ENCODE measurements around the gene PLOD3.
"Not testable (repeated sequence)": the region's sequence is repeated elsewhere in the genome, so short reads cannot be mapped to it uniquely, and the experiment has no call there.

Gene PLOD3

GRCh38 chr7:101211501-101211900 is 5.9 kb downstream of the PLOD3 start:
- no peak for DNase-seq

GRCh38 chr7:101210143-101210542 is 7.2 kb downstream of the PLOD3 start:
- no peak for DNase-seq

DNA sequence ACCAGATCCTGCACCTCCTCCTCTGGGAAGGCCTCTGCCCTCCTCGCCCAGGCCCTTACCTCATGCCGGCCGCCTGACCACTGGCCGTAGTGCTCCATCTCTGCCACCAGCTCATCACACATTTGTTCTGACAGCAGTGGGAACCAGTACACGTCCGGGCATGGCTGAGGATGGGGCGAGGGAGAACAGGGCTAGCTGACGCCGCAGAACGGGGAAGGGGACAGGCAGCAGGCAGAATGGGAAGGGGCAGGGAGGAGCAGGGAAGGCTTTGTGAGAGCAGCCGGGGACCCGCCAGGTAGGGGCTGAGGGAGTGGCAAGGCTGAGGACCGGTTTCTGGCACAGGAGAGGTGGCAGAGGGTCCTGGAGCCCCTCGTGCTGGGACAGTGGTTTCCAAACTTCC is 8.6 kb downstream of the PLOD3 start:
- DNase-seq = no peak

DNA sequence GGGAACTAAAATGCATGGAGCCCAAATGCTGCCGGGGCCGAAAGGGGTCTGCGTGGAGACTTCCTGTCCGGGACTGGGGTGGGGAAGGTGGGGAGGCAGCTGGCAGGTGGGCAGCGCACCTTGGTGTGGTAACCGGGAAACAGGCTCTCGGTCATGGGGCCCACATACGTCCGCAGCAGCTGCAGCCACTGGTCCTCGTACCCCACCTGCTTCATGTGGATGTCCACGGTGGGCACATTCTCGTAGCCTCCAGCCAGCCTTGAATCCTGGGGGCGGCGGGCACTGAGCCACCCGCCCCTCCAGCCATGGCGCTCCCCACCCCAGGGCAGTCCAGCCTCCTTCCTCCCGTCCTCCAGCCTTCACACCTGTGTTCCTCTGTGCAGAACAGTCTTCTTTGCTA is 9.9 kb downstream of the PLOD3 start:
- DNase-seq = no peak

- no peak for DNase-seq
These were observed 10.7 kb downstream of the PLOD3 start for GRCh38 chr7:101206665-101207042.

- no peak for DNase-seq
These were observed 11.3 kb downstream of the PLOD3 start for GRCh38 chr7:101205901-101206664.

- DNase-seq = not testable (repeated sequence)
These were observed 13.3 kb downstream of the PLOD3 start for GRCh38 chr7:101203740-101204738.

DNA sequence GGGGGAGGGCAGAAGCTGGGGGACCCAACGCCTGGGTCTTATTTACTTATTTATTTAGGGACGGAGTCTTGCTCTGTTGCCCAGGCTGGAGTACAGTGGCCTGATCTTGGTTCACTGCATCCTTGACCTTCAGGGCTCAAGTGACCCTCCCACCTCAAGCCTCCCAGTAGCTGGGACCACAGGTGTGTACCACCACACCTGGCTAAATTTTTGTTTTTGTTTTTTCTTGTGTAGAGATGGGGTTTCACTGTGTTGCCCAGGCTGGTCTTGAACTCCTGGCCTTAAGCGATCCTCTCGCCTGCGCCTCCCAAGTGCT is 14.8 kb downstream of the PLOD3 start:
- DNase-seq = no peak

DNA sequence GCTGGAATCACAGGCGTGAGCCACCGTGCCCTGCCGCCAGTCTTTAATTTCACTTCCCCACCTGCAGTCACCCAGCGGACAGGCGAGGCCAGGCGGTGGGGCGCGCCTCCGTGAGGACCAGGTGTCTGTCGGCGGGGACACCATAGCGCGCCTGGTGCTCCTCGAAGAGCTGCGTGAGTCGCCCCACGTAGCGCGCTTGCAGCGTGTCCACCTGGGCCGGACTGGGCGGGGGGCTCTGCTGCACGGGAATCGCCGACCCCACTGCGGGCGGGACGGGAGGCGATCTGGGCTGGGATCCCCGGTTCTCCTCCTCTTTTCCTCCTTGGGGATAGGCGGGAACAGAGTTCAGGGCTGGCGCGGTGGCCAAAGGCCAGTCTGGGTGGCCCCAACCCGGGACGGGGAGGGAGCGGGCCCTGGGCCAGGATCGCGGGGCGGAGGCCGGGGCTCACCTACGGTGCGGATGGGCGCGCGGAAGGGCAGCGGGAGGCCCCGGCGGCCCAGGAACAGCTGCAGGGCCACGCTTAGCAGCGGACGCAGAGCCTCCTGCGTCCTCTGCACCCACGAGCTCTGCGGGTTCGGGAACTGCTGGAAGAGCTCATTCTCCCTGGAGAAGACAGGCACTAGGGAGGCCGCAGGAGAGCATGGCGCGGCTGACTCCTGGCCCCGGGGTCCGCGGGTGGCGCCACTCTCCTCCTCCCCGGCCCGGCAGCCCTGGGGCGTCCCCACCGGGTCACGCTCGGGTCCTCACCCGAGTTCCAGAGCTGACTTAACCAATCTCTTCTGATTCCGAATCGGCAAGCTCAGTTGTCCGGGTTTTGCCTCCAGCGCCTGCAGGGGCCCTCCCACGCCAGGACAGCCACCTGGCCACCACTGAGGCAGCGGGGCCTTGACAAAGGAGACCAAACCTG is 15.4 kb downstream of the PLOD3 start:
- DNase-seq = no peak

DNA sequence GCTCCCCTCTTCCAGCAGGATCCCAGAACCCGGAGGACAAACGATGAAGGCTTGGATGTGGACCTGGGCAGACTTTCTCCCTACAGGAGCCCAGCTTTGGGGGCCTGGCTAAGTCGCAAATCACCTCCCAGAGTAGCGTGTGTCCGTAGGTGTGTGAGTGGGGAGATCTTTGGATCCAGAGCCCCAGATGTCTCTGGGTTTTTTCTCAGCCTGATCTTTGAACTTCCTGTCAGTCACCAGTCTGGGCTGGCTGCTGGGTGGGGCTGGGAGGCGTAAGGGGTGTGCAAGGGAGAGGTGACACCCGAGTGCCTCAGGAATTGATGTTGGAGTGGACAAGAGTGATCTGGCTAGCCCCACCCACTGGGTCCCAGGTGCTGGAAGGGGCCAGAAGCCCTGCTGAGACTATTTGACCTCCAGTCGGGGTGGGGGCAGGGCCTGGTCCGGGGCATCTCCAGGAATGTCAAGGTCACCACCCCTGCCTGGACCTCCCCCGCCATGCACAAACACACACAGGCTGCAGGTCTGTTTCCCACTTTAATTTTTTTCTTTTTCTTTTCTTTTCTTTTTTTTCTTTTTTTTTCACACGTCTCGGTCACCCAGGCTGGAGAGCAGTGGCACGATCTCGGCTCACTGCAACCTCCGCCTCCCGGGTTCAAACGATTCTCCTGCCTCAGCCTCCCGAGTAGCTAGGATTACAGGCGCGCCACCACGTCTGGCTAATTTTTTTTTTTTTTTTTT is 16.4 kb downstream of the PLOD3 start, which contains the start of gene MOGAT3:
Gene MOGAT3, minus strand, starts transcription at position 175 of the 738 bp plus-strand sequence. CDS start 182 bp downstream, outside the sequence.
- DNase-seq = no peak

DNA sequence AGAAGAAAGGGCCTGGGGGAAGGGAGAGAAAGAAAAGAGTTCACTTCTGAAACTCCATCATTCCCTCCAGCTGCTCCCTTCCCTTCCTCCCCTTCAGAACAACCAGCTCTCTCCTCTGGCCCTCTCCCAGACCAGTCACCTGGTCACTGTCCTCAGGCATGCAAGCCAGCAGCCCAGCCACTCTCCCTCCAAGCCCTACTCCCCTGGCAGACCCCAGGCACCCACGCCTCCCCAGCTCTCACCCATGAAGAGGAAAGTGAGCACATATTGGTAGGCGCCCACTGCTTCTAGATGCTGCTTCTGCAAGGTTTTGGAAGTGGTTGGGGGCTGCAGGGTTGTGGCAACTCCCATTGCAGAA is 16.9 kb downstream of the PLOD3 start:
- DNase-seq = no peak

GRCh38 chr7:101199522-101199921 is 17.9 kb downstream of the PLOD3 start:
- DNase-seq = not testable (repeated sequence)

DNA sequence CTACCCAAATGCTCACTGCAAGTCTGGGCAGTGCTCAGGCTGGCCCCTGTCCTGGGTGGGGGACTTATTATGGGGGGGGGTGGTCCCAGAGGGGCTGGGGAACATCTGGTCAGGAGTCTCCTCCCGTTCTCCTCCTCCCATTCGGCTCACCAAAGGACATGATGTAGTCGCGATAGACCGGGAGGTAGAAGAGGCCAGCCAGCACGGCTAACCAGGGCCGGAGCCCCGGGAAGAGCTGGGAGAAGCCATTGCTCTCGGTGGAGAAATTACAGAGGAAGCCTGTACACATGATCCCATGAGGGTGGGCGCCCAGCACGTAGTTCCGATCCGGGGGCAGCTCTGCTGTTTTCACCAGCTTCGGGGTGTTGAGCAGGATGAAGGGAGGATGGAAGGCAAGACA is 18.9 kb downstream of the PLOD3 start:
- DNase-seq = no peak

DNA sequence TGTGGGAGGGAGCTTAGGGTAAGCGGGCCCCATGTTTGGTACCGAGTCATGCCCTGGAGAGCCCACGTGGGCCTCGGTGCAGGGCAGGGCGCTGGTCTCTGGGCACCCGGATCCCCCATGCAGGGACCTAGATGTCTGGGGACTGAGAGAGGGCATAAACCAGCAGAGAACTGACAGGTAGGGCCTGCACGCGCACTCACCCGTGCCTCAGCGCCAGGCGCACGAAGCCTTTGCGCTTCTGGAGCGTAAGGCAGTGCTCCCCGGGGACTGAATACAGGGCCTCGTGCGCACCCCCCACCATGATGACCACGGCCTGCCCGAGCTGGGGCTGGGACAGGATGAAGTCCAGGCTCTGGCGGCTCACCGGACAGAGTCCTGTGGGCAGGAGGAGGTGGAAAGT is 19.4 kb downstream of the PLOD3 start:
- DNase-seq = no peak

DNA sequence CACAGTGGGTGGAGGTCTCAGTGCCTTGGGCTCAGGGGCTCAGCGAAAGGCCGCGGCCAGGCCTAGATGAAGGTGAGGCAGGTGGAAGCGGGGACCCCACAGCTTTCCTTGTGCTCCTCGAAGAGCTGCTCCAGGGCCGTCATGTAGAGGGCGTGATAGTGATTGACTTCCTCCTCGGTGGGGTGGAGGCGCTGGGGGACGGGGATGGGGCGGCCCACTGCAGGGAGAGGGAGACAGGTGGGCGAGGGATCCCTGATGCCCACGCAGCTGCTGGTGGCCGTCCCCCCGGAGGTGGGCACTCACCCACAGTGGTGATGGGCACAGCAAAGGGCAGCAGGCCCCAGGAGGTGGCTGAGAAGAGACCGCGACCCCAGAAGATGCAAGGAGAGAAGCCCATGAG is 21.5 kb downstream of the PLOD3 start:
- no peak for DNase-seq

DNA sequence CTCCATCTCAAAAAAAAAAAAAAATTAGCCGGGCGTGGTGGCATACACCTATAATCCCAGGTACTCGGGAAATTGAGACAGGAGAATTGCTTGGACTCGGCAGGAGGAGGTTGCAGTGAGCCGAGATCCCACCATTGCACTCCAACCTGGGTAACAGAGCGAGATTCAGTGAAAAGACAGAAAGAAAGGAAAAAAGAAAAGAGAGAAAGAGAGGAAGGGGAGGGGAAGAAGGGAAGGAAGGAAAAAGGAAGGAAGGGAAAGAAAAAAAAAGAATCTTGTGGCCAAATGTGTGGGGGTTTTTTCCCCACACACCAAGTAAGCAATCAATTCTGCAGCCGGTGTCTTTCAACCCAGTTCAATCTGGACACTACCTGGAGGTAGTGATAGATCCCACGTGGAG is 28.3 kb downstream of the PLOD3 start:
- no peak for DNase-seq

DNA sequence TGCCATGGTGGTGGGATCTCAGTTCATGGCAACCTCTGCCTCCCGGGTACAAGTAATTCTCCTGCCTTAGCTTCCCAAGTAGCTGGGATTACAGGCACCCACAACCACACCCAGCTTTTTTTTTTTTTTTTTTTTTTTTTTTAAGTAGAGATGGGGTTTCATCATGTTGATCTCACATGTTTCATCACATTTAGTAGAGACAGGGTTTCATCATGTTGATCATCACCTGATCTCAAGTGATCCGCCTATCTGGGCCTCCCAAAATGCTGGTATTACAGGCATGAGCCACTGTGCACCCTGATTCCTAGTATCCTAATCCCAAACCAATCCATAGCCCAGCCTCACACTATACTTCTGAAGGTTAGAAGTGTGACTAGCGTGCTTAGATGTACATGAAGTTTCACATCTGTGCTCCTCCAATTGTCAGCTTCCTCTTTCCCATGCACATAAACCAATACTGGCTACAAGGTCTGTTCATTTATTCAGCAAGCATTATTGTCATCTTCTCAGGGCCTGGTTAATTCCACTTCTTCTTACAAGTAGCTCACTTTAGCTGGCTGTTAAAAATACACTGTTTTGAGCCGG is 30.4 kb downstream of the PLOD3 start:
- no peak for DNase-seq

- no peak for DNase-seq
These were observed 31.2 kb downstream of the PLOD3 start for GRCh38 chr7:101186194-101186593.

- no peak for DNase-seq
These were observed 32.0 kb downstream of the PLOD3 start for GRCh38 chr7:101185258-101185839.

DNA sequence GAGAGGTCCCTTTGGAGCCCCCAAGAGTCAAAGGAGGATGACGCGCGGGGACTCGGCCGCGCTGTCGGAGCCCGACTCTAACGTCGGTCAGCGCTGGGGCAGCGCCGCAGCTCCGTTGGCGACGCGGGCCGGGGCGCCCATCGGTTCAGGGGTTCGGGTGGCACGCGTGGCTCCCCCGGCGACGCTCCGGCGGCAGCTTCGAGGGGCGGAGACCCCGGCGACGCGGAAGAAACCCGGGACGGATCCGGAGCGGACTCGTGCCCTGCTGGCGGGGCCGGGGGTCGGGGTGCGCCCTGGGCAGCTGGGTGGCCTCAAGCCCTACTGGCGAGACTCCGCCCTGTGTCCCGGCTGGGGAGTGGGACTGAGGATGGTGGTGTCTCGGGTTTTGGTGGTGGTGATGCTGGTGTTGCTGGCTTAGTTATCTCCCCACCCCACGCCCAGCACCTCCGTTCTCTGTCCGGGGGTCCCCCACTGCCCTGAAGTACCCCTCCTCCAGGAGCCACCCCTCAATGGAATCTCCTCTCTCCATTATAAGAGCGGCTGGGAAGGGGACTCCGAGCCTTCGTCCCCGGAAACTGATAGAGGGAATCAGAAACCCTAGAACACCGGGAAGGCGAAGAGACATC is 37.1 kb downstream of the PLOD3 start, which contains the start of gene NAT16:
Gene NAT16, minus strand, starts transcription at position 164 of the 626 bp plus-strand sequence. CDS start 5,486 bp downstream, outside the sequence.
- DNase-seq = no peak

- no peak for DNase-seq
These were observed 37.7 kb downstream of the PLOD3 start for GRCh38 chr7:101179713-101180112.

All from femur (tissue), 1 donor.